Measurements from ENCODE around the gene WNK2.

DNA sequence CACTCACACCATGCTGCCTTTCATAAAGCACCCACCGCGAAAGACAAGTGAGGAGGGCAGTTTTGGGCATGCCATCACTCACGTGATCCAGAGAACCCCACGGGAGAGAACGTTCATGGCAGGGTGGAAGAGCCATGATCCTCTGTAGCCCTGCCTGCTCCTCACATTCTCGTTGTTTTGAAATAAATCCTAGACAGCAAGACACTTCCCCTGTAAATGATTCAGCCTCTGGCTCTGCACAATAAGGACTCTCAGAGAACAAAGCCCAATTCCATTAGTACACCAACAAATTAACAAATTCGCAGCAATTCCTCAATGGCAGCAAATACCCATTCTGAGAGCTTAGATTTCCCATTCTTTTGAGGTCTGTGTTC, 71.5 kb downstream of the WNK2 start:
- no peak for TF ChIP-seq ZNF785 (tag by site-specific recombination; IDR thresholded peaks at IDR 0.05)
- no peak for TF ChIP-seq ZNF670 (tag by site-specific recombination; IDR thresholded peaks at IDR 0.05; ENCODE audit: low read depth)
- TF ChIP-seq, protein P1, sequence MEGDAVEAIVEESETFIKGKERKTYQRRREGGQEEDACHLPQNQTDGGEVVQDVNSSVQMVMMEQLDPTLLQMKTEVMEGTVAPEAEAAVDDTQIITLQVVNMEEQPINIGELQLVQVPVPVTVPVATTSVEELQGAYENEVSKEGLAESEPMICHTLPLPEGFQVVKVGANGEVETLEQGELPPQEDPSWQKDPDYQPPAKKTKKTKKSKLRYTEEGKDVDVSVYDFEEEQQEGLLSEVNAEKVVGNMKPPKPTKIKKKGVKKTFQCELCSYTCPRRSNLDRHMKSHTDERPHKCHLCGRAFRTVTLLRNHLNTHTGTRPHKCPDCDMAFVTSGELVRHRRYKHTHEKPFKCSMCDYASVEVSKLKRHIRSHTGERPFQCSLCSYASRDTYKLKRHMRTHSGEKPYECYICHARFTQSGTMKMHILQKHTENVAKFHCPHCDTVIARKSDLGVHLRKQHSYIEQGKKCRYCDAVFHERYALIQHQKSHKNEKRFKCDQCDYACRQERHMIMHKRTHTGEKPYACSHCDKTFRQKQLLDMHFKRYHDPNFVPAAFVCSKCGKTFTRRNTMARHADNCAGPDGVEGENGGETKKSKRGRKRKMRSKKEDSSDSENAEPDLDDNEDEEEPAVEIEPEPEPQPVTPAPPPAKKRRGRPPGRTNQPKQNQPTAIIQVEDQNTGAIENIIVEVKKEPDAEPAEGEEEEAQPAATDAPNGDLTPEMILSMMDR (tag by site-specific recombination; IDR thresholded peaks at IDR 0.05), result no peak
- TF ChIP-seq, protein P2, sequence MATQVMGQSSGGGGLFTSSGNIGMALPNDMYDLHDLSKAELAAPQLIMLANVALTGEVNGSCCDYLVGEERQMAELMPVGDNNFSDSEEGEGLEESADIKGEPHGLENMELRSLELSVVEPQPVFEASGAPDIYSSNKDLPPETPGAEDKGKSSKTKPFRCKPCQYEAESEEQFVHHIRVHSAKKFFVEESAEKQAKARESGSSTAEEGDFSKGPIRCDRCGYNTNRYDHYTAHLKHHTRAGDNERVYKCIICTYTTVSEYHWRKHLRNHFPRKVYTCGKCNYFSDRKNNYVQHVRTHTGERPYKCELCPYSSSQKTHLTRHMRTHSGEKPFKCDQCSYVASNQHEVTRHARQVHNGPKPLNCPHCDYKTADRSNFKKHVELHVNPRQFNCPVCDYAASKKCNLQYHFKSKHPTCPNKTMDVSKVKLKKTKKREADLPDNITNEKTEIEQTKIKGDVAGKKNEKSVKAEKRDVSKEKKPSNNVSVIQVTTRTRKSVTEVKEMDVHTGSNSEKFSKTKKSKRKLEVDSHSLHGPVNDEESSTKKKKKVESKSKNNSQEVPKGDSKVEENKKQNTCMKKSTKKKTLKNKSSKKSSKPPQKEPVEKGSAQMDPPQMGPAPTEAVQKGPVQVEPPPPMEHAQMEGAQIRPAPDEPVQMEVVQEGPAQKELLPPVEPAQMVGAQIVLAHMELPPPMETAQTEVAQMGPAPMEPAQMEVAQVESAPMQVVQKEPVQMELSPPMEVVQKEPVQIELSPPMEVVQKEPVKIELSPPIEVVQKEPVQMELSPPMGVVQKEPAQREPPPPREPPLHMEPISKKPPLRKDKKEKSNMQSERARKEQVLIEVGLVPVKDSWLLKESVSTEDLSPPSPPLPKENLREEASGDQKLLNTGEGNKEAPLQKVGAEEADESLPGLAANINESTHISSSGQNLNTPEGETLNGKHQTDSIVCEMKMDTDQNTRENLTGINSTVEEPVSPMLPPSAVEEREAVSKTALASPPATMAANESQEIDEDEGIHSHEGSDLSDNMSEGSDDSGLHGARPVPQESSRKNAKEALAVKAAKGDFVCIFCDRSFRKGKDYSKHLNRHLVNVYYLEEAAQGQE (tag by site-specific recombination; IDR thresholded peaks at IDR 0.05), result no peak
- TF ChIP-seq, protein P3, sequence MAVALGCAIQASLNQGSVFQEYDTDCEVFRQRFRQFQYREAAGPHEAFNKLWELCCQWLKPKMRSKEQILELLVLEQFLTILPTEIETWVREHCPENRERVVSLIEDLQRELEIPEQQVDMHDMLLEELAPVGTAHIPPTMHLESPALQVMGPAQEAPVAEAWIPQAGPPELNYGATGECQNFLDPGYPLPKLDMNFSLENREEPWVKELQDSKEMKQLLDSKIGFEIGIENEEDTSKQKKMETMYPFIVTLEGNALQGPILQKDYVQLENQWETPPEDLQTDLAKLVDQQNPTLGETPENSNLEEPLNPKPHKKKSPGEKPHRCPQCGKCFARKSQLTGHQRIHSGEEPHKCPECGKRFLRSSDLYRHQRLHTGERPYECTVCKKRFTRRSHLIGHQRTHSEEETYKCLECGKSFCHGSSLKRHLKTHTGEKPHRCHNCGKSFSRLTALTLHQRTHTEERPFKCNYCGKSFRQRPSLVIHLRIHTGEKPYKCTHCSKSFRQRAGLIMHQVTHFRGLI (tag by site-specific recombination; IDR thresholded peaks at IDR 0.05), result no peak

All from HEK293 (cell line).